Raji (cell line): ENCODE measurements around the gene LSM12.

Source experiments
- POLR2A ChIP-seq: IDR thresholded peaks from 2 replicates; pipeline ENCODE4 v1.6.1; 2011; ENCODE audit warnings: low read depth, low read length, control low read depth; ENCODE audit not compliant: insufficient read depth

The LSM12 gene

DNA sequence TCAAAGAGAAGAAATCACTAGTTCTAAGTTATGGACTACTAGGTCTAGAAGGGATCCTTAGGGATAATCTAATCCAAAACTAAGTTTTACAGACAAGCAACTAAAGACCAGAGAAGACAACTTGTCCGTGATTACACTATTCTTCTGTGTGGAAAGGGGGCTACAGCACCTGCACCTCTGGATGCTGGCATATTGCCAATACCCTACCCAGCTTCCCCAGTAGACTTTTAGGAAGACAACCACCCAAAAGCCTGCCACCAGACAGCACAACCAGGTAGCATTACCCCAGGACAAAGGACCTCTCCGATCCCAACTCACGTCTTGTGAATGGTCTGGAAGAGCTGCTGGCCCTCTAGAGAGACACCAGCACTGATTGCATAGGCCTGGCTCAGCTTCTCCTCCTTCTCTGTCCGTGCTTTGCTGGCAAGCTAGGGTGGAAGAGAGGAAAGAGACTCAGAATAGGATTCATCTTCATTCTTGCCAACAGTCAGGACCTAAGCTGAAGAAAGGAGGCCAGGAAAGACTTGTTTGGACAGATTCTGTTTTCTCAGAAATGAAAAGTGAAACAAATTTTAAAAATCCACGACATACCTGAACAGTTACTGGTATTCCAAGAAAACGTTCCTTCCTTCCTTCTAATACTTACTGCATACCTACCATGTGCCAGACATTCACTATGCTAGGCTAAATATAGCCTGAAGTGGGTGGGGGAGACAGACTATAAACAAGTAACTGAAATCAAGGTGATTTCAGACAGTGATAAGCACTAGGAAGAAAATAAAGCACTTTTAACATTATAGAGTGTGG, 26.4 kb downstream of the LSM12 start:
- TF ChIP-seq POLR2A = no peak

DNA sequence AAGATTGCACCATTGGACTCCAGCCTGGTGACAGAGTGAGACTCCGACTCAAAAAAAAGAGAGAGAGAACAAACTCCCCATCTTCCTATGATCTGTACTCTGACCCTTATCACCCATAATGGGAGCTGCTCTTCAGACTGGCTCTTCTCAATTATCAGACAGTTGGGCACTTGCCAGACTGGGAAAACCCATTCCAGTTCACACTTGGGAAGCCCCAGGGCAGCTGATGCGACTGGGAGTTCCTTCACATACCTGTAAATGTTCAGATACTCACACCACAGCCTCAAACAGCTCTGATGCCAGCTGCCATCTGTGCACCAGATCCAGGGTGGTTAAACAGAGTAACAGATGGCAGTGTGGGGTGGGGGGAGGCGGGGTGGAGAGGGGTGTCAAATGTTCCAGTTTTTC, 27.9 kb downstream of the LSM12 start:
- TF ChIP-seq POLR2A = no peak

- TF ChIP-seq POLR2A = no peak
Measured at GRCh38 chr17:44037471-44037870, 29.0 kb downstream of the LSM12 start.

- no peak for TF ChIP-seq POLR2A
Measured at GRCh38 chr17:44033861-44034408, 32.5 kb downstream of the LSM12 start.

GRCh38 chr17:44030482-44030881, 36.0 kb downstream of the LSM12 start:
- TF ChIP-seq POLR2A = no peak

GRCh38 chr17:44029736-44030135, 36.7 kb downstream of the LSM12 start:
- TF ChIP-seq POLR2A = no peak

GRCh38 chr17:44024853-44025252, 41.6 kb downstream of the LSM12 start:
- no peak for TF ChIP-seq POLR2A

- no peak for TF ChIP-seq POLR2A
Measured at GRCh38 chr17:44024271-44024663, 42.2 kb downstream of the LSM12 start.

DNA sequence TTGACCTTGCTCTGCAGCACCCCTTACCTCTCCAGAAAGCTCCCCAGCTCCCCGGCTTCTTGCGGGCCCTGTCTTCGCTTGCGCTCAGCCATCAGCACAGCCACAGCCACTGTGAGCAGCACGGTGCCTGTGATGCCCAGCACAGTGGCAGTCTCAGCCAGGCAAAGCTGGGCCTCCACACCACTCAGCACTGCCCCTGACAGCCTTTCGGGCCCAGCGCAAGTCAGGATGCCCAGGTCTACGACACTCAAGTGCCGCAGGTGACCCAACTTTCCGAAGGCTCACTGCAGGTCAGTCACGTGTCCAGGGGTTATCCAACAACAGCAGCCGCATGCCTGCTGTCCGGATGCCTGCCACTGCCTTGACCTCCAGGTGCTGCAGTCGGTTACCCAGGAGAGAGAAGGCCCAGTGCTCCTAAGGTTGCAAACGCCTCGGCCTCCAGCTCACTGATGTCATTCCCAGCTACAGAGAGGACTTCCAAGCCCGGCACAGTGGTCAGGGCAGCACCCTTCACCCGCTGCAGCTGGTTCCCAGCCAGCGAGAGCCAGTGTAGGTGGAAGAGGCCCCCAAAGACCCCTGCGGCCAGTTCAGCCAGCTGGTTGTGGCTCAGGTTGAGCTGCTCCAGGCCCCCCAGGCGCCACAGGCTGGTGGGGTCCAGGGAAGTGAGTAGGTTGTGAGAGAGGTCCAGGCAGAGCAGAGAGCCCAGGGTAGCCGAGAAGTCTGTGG, 42.8 kb downstream of the LSM12 start:
- TF ChIP-seq POLR2A = no peak

DNA sequence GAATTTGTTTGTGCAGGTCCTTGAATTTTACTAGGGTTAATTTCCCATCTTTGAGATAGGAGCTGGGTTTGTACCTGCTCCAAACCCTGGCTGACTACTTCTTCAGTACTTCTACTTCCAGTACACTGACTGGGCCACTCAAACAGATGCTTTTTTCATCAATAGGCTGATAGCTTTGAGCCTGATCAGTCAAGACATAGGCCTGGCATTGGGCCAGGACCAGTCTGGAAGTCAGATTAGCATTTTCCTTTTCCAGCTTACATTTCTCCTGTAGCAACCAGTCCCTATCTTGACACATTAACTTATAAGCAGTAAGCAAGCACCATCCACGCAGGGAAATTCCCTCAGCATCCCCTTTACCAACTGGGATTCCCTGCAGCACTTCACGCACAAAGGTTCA, 44.2 kb downstream of the LSM12 start:
- no peak for TF ChIP-seq POLR2A

GRCh38 chr17:44014437-44015172, 51.9 kb downstream of the LSM12 start, which contains the start of gene TMEM101:
Gene TMEM101 (minus strand): TSS chr17:44014963. CDS start chr17:44014952, 11 bp downstream.
- peak; percentile 88 for TF ChIP-seq POLR2A

DNA sequence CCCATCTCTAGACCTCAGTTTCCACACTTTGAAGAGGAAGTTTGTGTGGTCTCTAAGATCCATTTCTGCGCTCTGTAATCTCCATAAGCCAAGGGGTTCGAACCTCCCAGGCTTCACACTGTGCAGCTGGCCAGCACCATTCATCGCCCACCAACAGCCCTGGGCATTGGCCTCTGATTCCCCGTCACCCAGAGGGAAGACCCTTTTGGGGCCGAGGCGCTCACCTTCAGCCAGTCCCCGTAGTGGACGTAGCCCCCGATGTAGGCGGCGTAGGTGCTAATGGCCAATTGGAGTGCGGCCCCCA, 52.4 kb downstream of the LSM12 start:
- no peak for TF ChIP-seq POLR2A

GRCh38 chr17:44012874-44013273, 53.6 kb downstream of the LSM12 start:
- no peak for TF ChIP-seq POLR2A

GRCh38 chr17:44012391-44012790, 54.1 kb downstream of the LSM12 start:
- no peak for TF ChIP-seq POLR2A

GRCh38 chr17:44011876-44012275, 54.6 kb downstream of the LSM12 start:
- no peak for TF ChIP-seq POLR2A
